Measurements from ENCODE around the gene B4GALNT4. TPM values are rescaled to one million over a fixed set of nuclear protein-coding genes. Genes with fewer than 3 reads are reported as not detected.

B4GALNT4 gene
- total and polyA plus RNA-seq, 2 of the 13 experiments (the other 11 are each of a cell fraction or from before 2014, with no cell fraction given): 30.5 to 50.1 TPM

GRCh38 chr11:392102-392777, 22.9 kb downstream of the B4GALNT4 start (continued):
- no peak for TF ChIP-seq POLR2AphosphoS2 (IDR thresholded peaks at IDR 0.05; ENCODE audit: low read depth, low read length)
- no peak for TF ChIP-seq ZNF430 (CRISPR knock-in tag; IDR thresholded peaks at IDR 0.05)
- no peak for TF ChIP-seq TEAD2 (CRISPR knock-in tag; IDR thresholded peaks at IDR 0.05)
- TF ChIP-seq BATF2 (CRISPR knock-in tag; IDR thresholded peaks at IDR 0.05): no peak
- no peak for TF ChIP-seq ZNF326 (CRISPR knock-in tag; IDR thresholded peaks at IDR 0.05; ENCODE audit: borderline replicate concordance)

GRCh38 chr11:393219-394033, 24.1 kb downstream of the B4GALNT4 start:
- peak overlapping the region; percentile 50 to 76 (median 75) for H3K4me3 ChIP-seq (replicated peaks in 1 of 3; ENCODE audit: insufficient read depth in 1 of 3, low read depth in 2 of 3, low read length in 3 of 3)
- TF ChIP-seq ZNF782 (CRISPR knock-in tag; IDR thresholded peaks at IDR 0.05; ENCODE audit: borderline replicate concordance) (0 out of 2 replicates have a peak, but pooled peaks have one; percentile 80), JUND (CRISPR knock-in tag; IDR thresholded peaks at IDR 0.05) (0 out of 2 replicates have a peak, but pooled peaks have one; percentile 8), RARA (CRISPR knock-in tag; IDR thresholded peaks at IDR 0.05) (0 out of 2 replicates have a peak, but pooled peaks have one; percentile 10), MEIS1 (CRISPR knock-in tag; IDR thresholded peaks at IDR 0.05; ENCODE audit: borderline replicate concordance) (peak; percentile 29; the same call in 1 of the 2 replicates), ZSCAN22 (CRISPR knock-in tag; IDR thresholded peaks at IDR 0.05) (no peak), TCF7 (IDR thresholded peaks at IDR 0.05; ENCODE audit: low read depth) (no peak), TGIF2 (CRISPR knock-in tag; IDR thresholded peaks at IDR 0.05) (0 out of 2 replicates have a peak, but pooled peaks have one; percentile 31), TMF1 (CRISPR knock-in tag; IDR thresholded peaks at IDR 0.05; ENCODE audit: low read depth) (0 out of 2 replicates have a peak, but pooled peaks have one; percentile 13), SP4 (CRISPR knock-in tag; IDR thresholded peaks at IDR 0.05) (0 out of 2 replicates have a peak, but pooled peaks have one; percentile 20), SALL2 (CRISPR knock-in tag; IDR thresholded peaks at IDR 0.05) (no peak), ZNF430 (CRISPR knock-in tag; IDR thresholded peaks at IDR 0.05) (0 out of 2 replicates have a peak, but pooled peaks have one; percentile 42), SMAD1 (CRISPR knock-in tag; IDR thresholded peaks at IDR 0.05; ENCODE audit: borderline replicate concordance, low read depth) (0 out of 2 replicates have a peak, but pooled peaks have one; percentile 47), SRY (CRISPR knock-in tag; IDR thresholded peaks at IDR 0.05) (0 out of 2 replicates have a peak, but pooled peaks have one; percentile 17), FOSL2 (CRISPR knock-in tag; IDR thresholded peaks at IDR 0.05) (peak; percentile 89), ZNF441 (CRISPR knock-in tag; IDR thresholded peaks at IDR 0.05; ENCODE audit: borderline replicate concordance) (no peak), SRSF1 (optimal IDR thresholded peaks at IDR 0.05; ENCODE audit: low read depth, low read length) (peak; percentile 32), MAX (IDR thresholded peaks at IDR 0.05) (peak; percentile 58; the same call in 1 of the 2 replicates)

More at GRCh38 chr11:393219-394033, 24.1 kb downstream of the B4GALNT4 start:
- POLR2A ChIA-PET: interaction anchor here (0.9 to 2.6 kb wide), 4 partner anchors 13 to 54 kb away, joined by 3 to 15 read pairs (median 4); no protein-coding TSS in a partner anchor
- peak overlapping the region; percentile 70 for H3K9ac ChIP-seq (ENCODE audit: insufficient read depth, low read depth, low read length)
- in situ Hi-C loops (cut with HindIII; ENCODE audit: extremely low pct_ligation_motif_present, low pct_unique_long_range_greater_than_20kb) (no loop called here), intact Hi-C loops (cut with micrococcal nuclease; ENCODE audit: unreplicated experiment) (loop anchor here (2.0 kb wide), 1 partner anchor 19 kb away; no protein-coding TSS in a partner anchor)
- 3% methylated on average over 5 of the region's 17 CpGs for WGBS (ENCODE audit: low lambda C conversion rate)
- peaks cover 0 to 4% of the 10 kb centered on the region in 2 experiments; a peak in 2 of 5 replicates for H3K36me3 ChIP-seq (replicated peaks in 1 of 2; ENCODE audit: control insufficient read depth in 1 of 2, insufficient read depth in 2 of 2, low read length in 2 of 2)
- H3K4me2 ChIP-seq (ENCODE audit: low read depth, low read length): peak overlapping the region; percentile 90
- H3K9me3 ChIP-seq (ENCODE audit: low read length): no peaks in the 10 kb centered on the region
- H3K4me1 ChIP-seq (ENCODE audit: insufficient read depth, low read length): peaks cover 74% of the 10 kb centered on the region
- ATAC-seq: peak; percentile 32
- H3K27me3 ChIP-seq (ENCODE audit: control insufficient read depth in 1 of 2, insufficient read depth in 2 of 2, low read length in 2 of 2): peaks cover 2% of the 10 kb centered on the region in 2 experiments; a peak in 3 of 5 replicates
- no peak for FAIRE-seq
- no peak overlapping the region for H2AFZ ChIP-seq (ENCODE audit: low read length)
- H4K20me1 ChIP-seq (ENCODE audit: insufficient read depth, low read length): no peaks in the 10 kb centered on the region
- peak overlapping the region; percentile 54 for H3K27ac ChIP-seq (ENCODE audit: extremely low read length, insufficient read depth, low read length)
- CTCF ChIA-PET (ENCODE audit: low intra/inter-chr PET ratio, low total read pairs): no interaction called here
- DNase-seq (ENCODE audit: low spot score): peak; percentile 54
- H3K79me2 ChIP-seq (ENCODE audit: insufficient read depth, low read length): peaks cover 8% of the 10 kb centered on the region
- no TSS peak for BruUV-seq (replicated peaks)
